Iris pigment epithelial cell (primary cell): ENCODE results near the gene KPNA3.
"Not testable (repeated sequence)": the region's sequence is repeated elsewhere in the genome, so short reads cannot be mapped to it uniquely, and the experiment has no call there.

Source experiments
- DNase-seq: peaks from one replicate; pipeline ENCODE4 v3.0.0-alpha.2; 2011; ENCODE audit warnings: low read depth

Gene KPNA3

GRCh38 chr13:49807681-49808080, 15.2 kb upstream of the KPNA3 start:
- no peak for DNase-seq

- DNase-seq = peak; percentile 45
Measured at GRCh38 chr13:49806126-49806536, 13.6 kb upstream of the KPNA3 start.

- not testable (repeated sequence) for DNase-seq
Measured at GRCh38 chr13:49803047-49803446, 10.6 kb upstream of the KPNA3 start.

GRCh38 chr13:49802426-49802825, 9.9 kb upstream of the KPNA3 start:
- no peak for DNase-seq

- DNase-seq = peak; percentile 56
Measured at GRCh38 chr13:49791711-49792549, 552 bp downstream of the KPNA3 start.

GRCh38 chr13:49791315-49791710, 1.2 kb downstream of the KPNA3 start:
- peak; percentile 43 for DNase-seq

- no peak for DNase-seq
Measured at GRCh38 chr13:49789968-49790367, 2.5 kb downstream of the KPNA3 start.

- DNase-seq = no peak
Measured at GRCh38 chr13:49786401-49787008, 6.0 kb downstream of the KPNA3 start.

GRCh38 chr13:49784886-49785570, 7.5 kb downstream of the KPNA3 start:
- peak; percentile 58 for DNase-seq

- no peak for DNase-seq
Measured at GRCh38 chr13:49783865-49784264, 8.6 kb downstream of the KPNA3 start.

GRCh38 chr13:49782784-49783183, 9.7 kb downstream of the KPNA3 start:
- DNase-seq = no peak

GRCh38 chr13:49781806-49782205, 10.7 kb downstream of the KPNA3 start:
- DNase-seq = no peak

GRCh38 chr13:49779721-49780120, 12.8 kb downstream of the KPNA3 start:
- DNase-seq = no peak

GRCh38 chr13:49777746-49778614, 14.5 kb downstream of the KPNA3 start:
- DNase-seq = no peak

GRCh38 chr13:49776871-49777270, 15.6 kb downstream of the KPNA3 start:
- peak; percentile 22 for DNase-seq

GRCh38 chr13:49774376-49775005, 18.0 kb downstream of the KPNA3 start:
- no peak for DNase-seq

GRCh38 chr13:49772828-49773227, 19.7 kb downstream of the KPNA3 start:
- no peak for DNase-seq

- DNase-seq = not testable (repeated sequence)
Measured at GRCh38 chr13:49761811-49762210, 30.7 kb downstream of the KPNA3 start.

GRCh38 chr13:49760558-49760957, 31.9 kb downstream of the KPNA3 start:
- no peak for DNase-seq

- peak; percentile 11 for DNase-seq
Measured at GRCh38 chr13:49759503-49759902, 33.0 kb downstream of the KPNA3 start.

GRCh38 chr13:49756263-49756662, 36.2 kb downstream of the KPNA3 start:
- DNase-seq = no peak
